ENCODE results near the gene GPC4. TPM values are rescaled to one million over a fixed set of nuclear protein-coding genes. Genes with fewer than 3 reads are reported as not detected.

Gene GPC4
- polyA plus RNA-seq, 3 donors = 0.03 to 0.59 (median 0.27) TPM

DNA sequence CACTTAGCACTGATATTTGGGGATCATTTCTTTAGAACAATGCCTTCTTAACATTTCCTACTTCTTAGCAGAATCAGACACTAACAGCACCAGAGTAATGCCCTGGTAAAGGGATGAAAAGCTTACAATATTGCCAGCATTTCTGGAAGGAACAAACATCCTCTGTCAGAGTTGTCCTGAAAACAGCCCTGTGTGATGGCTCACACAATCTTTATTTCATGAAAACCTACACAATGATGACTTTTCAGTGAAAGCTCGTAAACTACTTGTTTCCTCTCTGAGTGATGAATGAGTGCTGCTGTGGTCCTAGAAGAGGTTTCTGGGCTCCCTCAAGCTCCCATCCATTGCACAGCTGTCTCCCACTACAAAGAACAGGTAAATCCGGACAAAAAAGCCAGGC lies 52.8 kb downstream of the GPC4 start:
- DNase-seq = no peak
- Histone ChIP-seq H3K4me2 (replicated peaks; ENCODE audit: extremely low read depth, low read length, poor library complexity, severe bottlenecking) (no peak overlapping the region), H2AFZ (ENCODE audit: insufficient read depth, low read depth, low read length, poor library complexity, severe bottlenecking) (no peak overlapping the region), H3K27me3 (ENCODE audit: control insufficient read depth in 2 of 2, insufficient read depth in 2 of 2, low read length in 2 of 2) (no peaks in the 10 kb centered on the region), H3K4me3 (replicated peaks in 1 of 3; ENCODE audit: low read depth in 2 of 3, low read length in 3 of 3) (no peak overlapping the region), H3K36me3 (replicated peaks in 1 of 2; ENCODE audit: control insufficient read depth in 1 of 2, insufficient read depth in 2 of 2, low read length in 2 of 2) (no peaks in the 10 kb centered on the region), H3K4me1 (ENCODE audit: control insufficient read depth in 1 of 2, insufficient read depth in 2 of 2, low read length in 2 of 2) (no peaks in the 10 kb centered on the region), H3K9ac (ENCODE audit: insufficient read depth, low read length, poor library complexity, severe bottlenecking) (no peak overlapping the region), H4K20me1 (ENCODE audit: insufficient read depth, low read length) (no peaks in the 10 kb centered on the region), H3K27ac (ENCODE audit: low read depth in 1 of 2, low read length in 2 of 2) (no peak overlapping the region), H3K79me2 (ENCODE audit: insufficient read depth, low read length) (no peaks in the 10 kb centered on the region), H3K9me3 (replicated peaks in 1 of 2; ENCODE audit: control insufficient read depth in 1 of 2, insufficient read depth in 1 of 2, low read length in 2 of 2) (no peaks in the 10 kb centered on the region)
- peaks cover 0 to 11% (median 2%) of the 10 kb centered on the region in 3 donors for H3K27me3 Mint-ChIP-seq (ENCODE audit: low read depth in 3 of 3)
- intact Hi-C loops (cut with micrococcal nuclease) = no loop called here
- peaks cover 1% of the 10 kb centered on the region for H3K4me1 Mint-ChIP-seq
- TF ChIP-seq, protein P1, sequence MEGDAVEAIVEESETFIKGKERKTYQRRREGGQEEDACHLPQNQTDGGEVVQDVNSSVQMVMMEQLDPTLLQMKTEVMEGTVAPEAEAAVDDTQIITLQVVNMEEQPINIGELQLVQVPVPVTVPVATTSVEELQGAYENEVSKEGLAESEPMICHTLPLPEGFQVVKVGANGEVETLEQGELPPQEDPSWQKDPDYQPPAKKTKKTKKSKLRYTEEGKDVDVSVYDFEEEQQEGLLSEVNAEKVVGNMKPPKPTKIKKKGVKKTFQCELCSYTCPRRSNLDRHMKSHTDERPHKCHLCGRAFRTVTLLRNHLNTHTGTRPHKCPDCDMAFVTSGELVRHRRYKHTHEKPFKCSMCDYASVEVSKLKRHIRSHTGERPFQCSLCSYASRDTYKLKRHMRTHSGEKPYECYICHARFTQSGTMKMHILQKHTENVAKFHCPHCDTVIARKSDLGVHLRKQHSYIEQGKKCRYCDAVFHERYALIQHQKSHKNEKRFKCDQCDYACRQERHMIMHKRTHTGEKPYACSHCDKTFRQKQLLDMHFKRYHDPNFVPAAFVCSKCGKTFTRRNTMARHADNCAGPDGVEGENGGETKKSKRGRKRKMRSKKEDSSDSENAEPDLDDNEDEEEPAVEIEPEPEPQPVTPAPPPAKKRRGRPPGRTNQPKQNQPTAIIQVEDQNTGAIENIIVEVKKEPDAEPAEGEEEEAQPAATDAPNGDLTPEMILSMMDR (IDR thresholded peaks at IDR 0.05) = no peak
- no peaks in the 10 kb centered on the region for H3K36me3 Mint-ChIP-seq
- no peaks in the 10 kb centered on the region for H3K9me3 Mint-ChIP-seq
- H3K27ac Mint-ChIP-seq = no peak overlapping the region
- no CpG with 5 or more reads among the region's 2 CpGs for WGBS (ENCODE audit: insufficient coverage)
- no peak overlapping the region for H3K4me3 Mint-ChIP-seq

DNA sequence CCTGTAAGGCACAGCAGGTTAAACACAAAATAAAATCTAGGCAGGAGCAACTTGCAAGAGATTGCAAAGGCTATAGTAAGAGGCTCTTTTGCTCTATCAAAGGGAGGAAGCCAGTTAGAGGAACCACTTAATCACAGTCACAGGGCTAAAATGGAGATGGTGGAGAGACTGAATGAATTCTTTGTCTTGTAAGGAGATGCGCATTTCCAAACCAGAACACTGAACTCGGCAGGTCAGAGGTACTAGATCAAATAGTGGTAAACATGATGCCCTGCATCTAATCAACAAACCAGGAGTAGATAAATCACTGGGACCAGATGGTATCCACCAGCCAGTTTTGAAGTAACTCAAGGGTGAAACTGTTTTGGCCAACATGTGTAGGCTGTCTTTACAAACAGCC lies 55.8 kb downstream of the GPC4 start:
- no peak overlapping the region for H3K9ac ChIP-seq (ENCODE audit: insufficient read depth, low read length, poor library complexity, severe bottlenecking)
- H3K9me3 ChIP-seq (replicated peaks in 1 of 2; ENCODE audit: control insufficient read depth in 1 of 2, insufficient read depth in 1 of 2, low read length in 2 of 2) = no peaks in the 10 kb centered on the region
- TF ChIP-seq, protein P1 (IDR thresholded peaks at IDR 0.05) = no peak
- no peaks in the 10 kb centered on the region for H3K4me1 Mint-ChIP-seq
- no peak overlapping the region for H3K4me3 Mint-ChIP-seq
- no peak overlapping the region for H3K27ac ChIP-seq (ENCODE audit: low read depth in 1 of 2, low read length in 2 of 2)
- H3K79me2 ChIP-seq (ENCODE audit: insufficient read depth, low read length) = no peaks in the 10 kb centered on the region
- no peaks in the 10 kb centered on the region for H3K36me3 ChIP-seq (replicated peaks in 1 of 2; ENCODE audit: control insufficient read depth in 1 of 2, insufficient read depth in 2 of 2, low read length in 2 of 2)
- H4K20me1 ChIP-seq (ENCODE audit: insufficient read depth, low read length) = no peaks in the 10 kb centered on the region
- no peaks in the 10 kb centered on the region for H3K36me3 Mint-ChIP-seq
- no peak overlapping the region for H3K27ac Mint-ChIP-seq
- H2AFZ ChIP-seq (ENCODE audit: insufficient read depth, low read depth, low read length, poor library complexity, severe bottlenecking) = no peak overlapping the region
- intact Hi-C loops (cut with micrococcal nuclease) = no loop called here
- no peak overlapping the region for H3K4me3 ChIP-seq (replicated peaks in 1 of 3; ENCODE audit: low read depth in 2 of 3, low read length in 3 of 3)
- H3K4me2 ChIP-seq (replicated peaks; ENCODE audit: extremely low read depth, low read length, poor library complexity, severe bottlenecking) = no peak overlapping the region
- H3K27me3 ChIP-seq (ENCODE audit: control insufficient read depth in 2 of 2, insufficient read depth in 2 of 2, low read length in 2 of 2) = no peaks in the 10 kb centered on the region
- peaks cover 0 to 2% (median 0%) of the 10 kb centered on the region in 7 donors for H3K9me3 Mint-ChIP-seq
- no peak for DNase-seq
- no peaks in the 10 kb centered on the region for H3K4me1 ChIP-seq (ENCODE audit: control insufficient read depth in 1 of 2, insufficient read depth in 2 of 2, low read length in 2 of 2)
- peaks cover 0 to 16% (median 2%) of the 10 kb centered on the region in 3 donors for H3K27me3 Mint-ChIP-seq (ENCODE audit: low read depth in 3 of 3)
- no CpG with 5 or more reads among the region's 2 CpGs for WGBS (ENCODE audit: insufficient coverage)

Data from CD14-positive monocyte (primary cell).